ENCODE results near the gene ORAI2. TPM values are rescaled to one million over a fixed set of nuclear protein-coding genes. Genes with fewer than 3 reads are reported as not detected.

Gene ORAI2
- polyA plus RNA-seq, 2 of the 4 experiments (the other 2 are of a cell fraction) = 12.8 to 22.1 TPM

DNA sequence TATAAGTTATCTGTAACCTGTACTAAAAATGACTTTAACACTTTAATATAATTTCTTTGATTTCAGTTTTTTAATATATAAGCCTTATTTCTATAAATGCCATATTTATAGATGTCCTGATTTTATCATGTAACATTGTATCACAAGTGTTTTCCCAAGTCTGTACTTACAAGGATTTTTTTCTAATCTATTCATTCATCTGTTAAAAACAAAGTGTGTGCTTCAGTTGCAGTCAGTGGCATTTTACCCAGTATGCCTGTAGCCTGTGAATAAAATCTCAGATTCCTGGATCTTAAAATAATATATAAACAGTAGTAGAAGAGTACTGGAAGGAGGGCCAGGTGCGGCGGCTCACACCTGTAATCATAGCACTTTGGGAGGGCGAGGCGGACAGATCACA lies 19.8 kb upstream of the ORAI2 start:
- POLR2A ChIA-PET = no interaction called here
- FAIRE-seq (no peak), ATAC-seq (no peak), DNase-seq (ENCODE audit: low read depth in 1 of 2, low spot score in 1 of 2) (no peak)
- no peak for TF ChIP-seq KDM5A (IDR thresholded peaks at IDR 0.05)
- 93% methylated on average over 4 of the region's 4 CpGs for WGBS (ENCODE audit: missing lambda C conversion rate)
- Histone ChIP-seq H3K9me3 (no peaks in the 10 kb centered on the region), H3K4me1 (no peaks in the 10 kb centered on the region), H3K4me3 (no peak overlapping the region), H3K4me2 (no peak overlapping the region), H3K27ac (no peak overlapping the region)
- CTCF ChIA-PET = interaction anchor here (0.5 to 1.6 kb wide), 3 partner anchors 9 to 53 kb away, joined by 3 to 9 read pairs (median 5); no protein-coding TSS in a partner anchor

DNA sequence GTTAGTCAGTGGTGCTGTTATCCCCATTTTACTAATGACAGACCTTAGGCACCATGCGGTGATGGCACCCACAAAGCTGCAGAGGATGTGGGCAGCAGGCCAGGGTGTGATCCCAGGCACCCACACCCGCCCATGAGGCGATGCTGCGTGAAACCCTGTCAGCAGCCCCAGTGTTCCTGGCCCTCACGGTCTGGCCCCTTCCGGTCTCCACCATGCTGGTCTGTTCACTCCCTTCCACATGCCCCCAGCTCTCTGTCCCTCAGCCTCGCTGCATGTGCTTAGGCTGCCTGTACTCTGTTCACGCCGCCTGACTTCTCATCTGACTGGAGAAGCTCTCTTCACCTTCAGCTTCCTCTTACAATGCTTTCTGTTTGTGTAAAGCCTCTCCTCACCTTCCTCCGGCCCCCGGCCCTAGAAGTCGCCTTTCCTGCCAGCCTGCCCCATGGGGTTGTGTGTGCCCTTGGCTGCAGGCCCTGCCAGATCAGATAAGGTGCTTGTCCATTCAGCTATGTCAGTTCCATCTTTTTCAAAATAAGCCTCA lies 17.6 kb upstream of the ORAI2 start:
- no peak overlapping the region for H3K4me3 ChIP-seq
- no peaks in the 10 kb centered on the region for H3K9me3 ChIP-seq
- no peak for ATAC-seq
- H3K27ac ChIP-seq = no peak overlapping the region
- TF ChIP-seq JUNB (IDR thresholded peaks at IDR 0.05) (no peak), MAFK (IDR thresholded peaks at IDR 0.05; ENCODE audit: partially characterized antibody) (no peak), ZC3H11A (IDR thresholded peaks at IDR 0.05) (no peak), TP53 (CRISPR knock-in tag; IDR thresholded peaks at IDR 0.05) (no peak), CEBPB (IDR thresholded peaks at IDR 0.05) (no peak), EHF (CRISPR knock-in tag; IDR thresholded peaks at IDR 0.05) (no peak)
- TF ChIP-seq, protein P1, sequence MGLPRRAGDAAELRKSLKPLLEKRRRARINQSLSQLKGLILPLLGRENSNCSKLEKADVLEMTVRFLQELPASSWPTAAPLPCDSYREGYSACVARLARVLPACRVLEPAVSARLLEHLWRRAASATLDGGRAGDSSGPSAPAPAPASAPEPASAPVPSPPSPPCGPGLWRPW (IDR thresholded peaks at IDR 0.05) = no peak
- H3K4me2 ChIP-seq = no peak overlapping the region
- no peak for DNase-seq (ENCODE audit: low read depth in 1 of 2, low spot score in 1 of 2)
- FAIRE-seq = no peak
- CTCF ChIA-PET = interaction anchor here (1.1 to 3.9 kb wide), 3 partner anchors 10 to 136 kb away, joined by 3 to 23 read pairs (median 4); no protein-coding TSS in a partner anchor
- whole genome bisulfite sequencing (ENCODE audit: missing lambda C conversion rate) = 96% methylated on average over 12 of the region's 12 CpGs
- POLR2A ChIA-PET = no interaction called here
- no peaks in the 10 kb centered on the region for H3K4me1 ChIP-seq

DNA sequence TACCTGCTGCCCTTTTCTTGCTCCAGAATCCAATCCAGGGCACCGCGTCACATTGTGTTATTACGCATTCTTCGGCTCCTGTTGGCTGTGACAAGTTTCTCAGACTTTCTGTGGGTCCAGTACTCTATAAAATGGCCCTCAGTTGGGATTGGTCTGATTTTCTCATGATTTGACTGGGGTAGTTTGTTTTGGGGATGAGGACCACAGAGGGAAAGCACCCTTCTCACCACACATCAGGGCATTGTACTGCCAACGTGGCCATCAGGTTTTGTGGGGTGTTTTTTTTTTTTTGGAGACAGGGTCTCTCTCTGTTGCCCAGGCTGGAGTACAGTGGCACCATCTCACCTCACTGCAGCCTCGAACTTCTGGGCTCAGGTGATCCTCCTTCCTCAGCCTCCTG lies 17.0 kb upstream of the ORAI2 start:
- FAIRE-seq = no peak
- ChIA-PET CTCF (interaction anchor here (1.2 to 3.9 kb wide), 2 partner anchors 11 to 137 kb away, joined by 4 to 23 read pairs; no protein-coding TSS in a partner anchor), POLR2A (no interaction called here)
- DNase-seq (ENCODE audit: low read depth in 1 of 2, low spot score in 1 of 2) = no peak
- H3K27ac ChIP-seq = no peak overlapping the region
- H3K4me3 ChIP-seq = no peak overlapping the region
- WGBS (ENCODE audit: missing lambda C conversion rate) = 93% methylated on average over 6 of the region's 6 CpGs
- no peaks in the 10 kb centered on the region for H3K9me3 ChIP-seq
- no peak for ATAC-seq
- no peaks in the 10 kb centered on the region for H3K4me1 ChIP-seq
- TF ChIP-seq, protein P2, sequence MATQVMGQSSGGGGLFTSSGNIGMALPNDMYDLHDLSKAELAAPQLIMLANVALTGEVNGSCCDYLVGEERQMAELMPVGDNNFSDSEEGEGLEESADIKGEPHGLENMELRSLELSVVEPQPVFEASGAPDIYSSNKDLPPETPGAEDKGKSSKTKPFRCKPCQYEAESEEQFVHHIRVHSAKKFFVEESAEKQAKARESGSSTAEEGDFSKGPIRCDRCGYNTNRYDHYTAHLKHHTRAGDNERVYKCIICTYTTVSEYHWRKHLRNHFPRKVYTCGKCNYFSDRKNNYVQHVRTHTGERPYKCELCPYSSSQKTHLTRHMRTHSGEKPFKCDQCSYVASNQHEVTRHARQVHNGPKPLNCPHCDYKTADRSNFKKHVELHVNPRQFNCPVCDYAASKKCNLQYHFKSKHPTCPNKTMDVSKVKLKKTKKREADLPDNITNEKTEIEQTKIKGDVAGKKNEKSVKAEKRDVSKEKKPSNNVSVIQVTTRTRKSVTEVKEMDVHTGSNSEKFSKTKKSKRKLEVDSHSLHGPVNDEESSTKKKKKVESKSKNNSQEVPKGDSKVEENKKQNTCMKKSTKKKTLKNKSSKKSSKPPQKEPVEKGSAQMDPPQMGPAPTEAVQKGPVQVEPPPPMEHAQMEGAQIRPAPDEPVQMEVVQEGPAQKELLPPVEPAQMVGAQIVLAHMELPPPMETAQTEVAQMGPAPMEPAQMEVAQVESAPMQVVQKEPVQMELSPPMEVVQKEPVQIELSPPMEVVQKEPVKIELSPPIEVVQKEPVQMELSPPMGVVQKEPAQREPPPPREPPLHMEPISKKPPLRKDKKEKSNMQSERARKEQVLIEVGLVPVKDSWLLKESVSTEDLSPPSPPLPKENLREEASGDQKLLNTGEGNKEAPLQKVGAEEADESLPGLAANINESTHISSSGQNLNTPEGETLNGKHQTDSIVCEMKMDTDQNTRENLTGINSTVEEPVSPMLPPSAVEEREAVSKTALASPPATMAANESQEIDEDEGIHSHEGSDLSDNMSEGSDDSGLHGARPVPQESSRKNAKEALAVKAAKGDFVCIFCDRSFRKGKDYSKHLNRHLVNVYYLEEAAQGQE (IDR thresholded peaks at IDR 0.05) = no peak
- TF ChIP-seq, protein P3, sequence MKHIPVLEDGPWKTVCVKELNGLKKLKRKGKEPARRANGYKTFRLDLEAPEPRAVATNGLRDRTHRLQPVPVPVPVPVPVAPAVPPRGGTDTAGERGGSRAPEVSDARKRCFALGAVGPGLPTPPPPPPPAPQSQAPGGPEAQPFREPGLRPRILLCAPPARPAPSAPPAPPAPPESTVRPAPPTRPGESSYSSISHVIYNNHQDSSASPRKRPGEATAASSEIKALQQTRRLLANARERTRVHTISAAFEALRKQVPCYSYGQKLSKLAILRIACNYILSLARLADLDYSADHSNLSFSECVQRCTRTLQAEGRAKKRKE (CRISPR knock-in tag; IDR thresholded peaks at IDR 0.05; ENCODE audit: low read depth) = no peak
- TF ChIP-seq PHF8 (IDR thresholded peaks at IDR 0.05; ENCODE audit: borderline replicate concordance, low read depth) = no peak
- TF ChIP-seq MAFK (IDR thresholded peaks at IDR 0.05; ENCODE audit: partially characterized antibody) = no peak
- TF ChIP-seq MYC (IDR thresholded peaks at IDR 0.05; ENCODE audit: borderline replicate concordance, low read length) = no peak
- no peak for TF ChIP-seq HEYL (CRISPR knock-in tag; IDR thresholded peaks at IDR 0.05)
- TF ChIP-seq, protein P1 (IDR thresholded peaks at IDR 0.05) = no peak
- TF ChIP-seq TP53 (CRISPR knock-in tag; IDR thresholded peaks at IDR 0.05) = no peak
- no peak for TF ChIP-seq FOSB (CRISPR knock-in tag; IDR thresholded peaks at IDR 0.05)
- TF ChIP-seq, protein P4, sequence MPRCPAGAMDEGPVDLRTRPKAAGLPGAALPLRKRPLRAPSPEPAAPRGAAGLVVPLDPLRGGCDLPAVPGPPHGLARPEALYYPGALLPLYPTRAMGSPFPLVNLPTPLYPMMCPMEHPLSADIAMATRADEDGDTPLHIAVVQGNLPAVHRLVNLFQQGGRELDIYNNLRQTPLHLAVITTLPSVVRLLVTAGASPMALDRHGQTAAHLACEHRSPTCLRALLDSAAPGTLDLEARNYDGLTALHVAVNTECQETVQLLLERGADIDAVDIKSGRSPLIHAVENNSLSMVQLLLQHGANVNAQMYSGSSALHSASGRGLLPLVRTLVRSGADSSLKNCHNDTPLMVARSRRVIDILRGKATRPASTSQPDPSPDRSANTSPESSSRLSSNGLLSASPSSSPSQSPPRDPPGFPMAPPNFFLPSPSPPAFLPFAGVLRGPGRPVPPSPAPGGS (IDR thresholded peaks at IDR 0.05) = no peak
- no peak for TF ChIP-seq KDM1A (IDR thresholded peaks at IDR 0.05; ENCODE audit: low read depth)
- no peak for TF ChIP-seq HOXB13 (CRISPR knock-in tag; IDR thresholded peaks at IDR 0.05; ENCODE audit: low read depth)
- no peak for TF ChIP-seq RNF2 (IDR thresholded peaks at IDR 0.05; ENCODE audit: borderline replicate concordance, low read depth)
- no peak for TF ChIP-seq BHLHE40 (IDR thresholded peaks at IDR 0.05; ENCODE audit: low read depth, low read length)
- H3K4me2 ChIP-seq = no peak overlapping the region
